Mesenchymal stem cell (in vitro differentiated cells and primary cell): ENCODE results near the gene CPNE4.

Experiments used
- DNase-seq: peaks from one replicate; pipeline ENCODE4 v3.0.0-alpha.2; 2013
- H2AFZ ChIP-seq: one replicate; pipeline ENCODE4 v1.6.1; 2013; ENCODE audit warnings: low read depth, mild to moderate bottlenecking, control low read depth, inconsistent platforms, low read length, moderate library complexity
- H2AK5ac ChIP-seq: 2 replicates; pipeline ENCODE4 v1.6.1; 2013; ENCODE audit warnings: low read length, moderate library complexity, mild to moderate bottlenecking, inconsistent platforms; ENCODE audit not compliant: severe bottlenecking
- H2BK120ac ChIP-seq: one replicate; pipeline ENCODE4 v1.6.1; 2013; ENCODE audit warnings: low read depth, mild to moderate bottlenecking, inconsistent platforms, low read length, moderate library complexity
- H2BK12ac ChIP-seq, 2 experiments: one replicate each; pipeline ENCODE4 v1.6.1; 2013; ENCODE audit warnings: inconsistent platforms in 2 of 2, low read length in 2 of 2, mild to moderate bottlenecking in 2 of 2, moderate library complexity in 2 of 2, control low read depth in 1 of 2
- H2BK15ac ChIP-seq: one replicate; pipeline ENCODE4 v1.6.1; 2013; ENCODE audit warnings: mild to moderate bottlenecking, low read depth, inconsistent platforms; ENCODE audit not compliant: poor library complexity, severe bottlenecking
- H2BK5ac ChIP-seq: 2 replicates; pipeline ENCODE4 v1.6.1; 2013; ENCODE audit warnings: low read depth, mild to moderate bottlenecking, low read length, control low read depth, inconsistent platforms; ENCODE audit not compliant: poor library complexity, severe bottlenecking
- H3K14ac ChIP-seq, 2 experiments: one replicate each; pipeline ENCODE4 v1.6.1; 2013; ENCODE audit warnings: inconsistent platforms in 2 of 2, low read length in 2 of 2, control low read depth in 1 of 2, mild to moderate bottlenecking in 1 of 2, moderate library complexity in 1 of 2
- H3K18ac ChIP-seq, 2 experiments: one replicate each; pipeline ENCODE4 v1.6.1; 2013; ENCODE audit warnings: inconsistent platforms in 2 of 2, low read length in 2 of 2, control low read depth in 1 of 2, low read depth in 1 of 2, mild to moderate bottlenecking in 1 of 2
- H3K23ac ChIP-seq, 2 experiments: one replicate each; pipeline ENCODE4 v1.6.1; 2013; ENCODE audit warnings: inconsistent platforms in 2 of 2, low read length in 2 of 2, mild to moderate bottlenecking in 2 of 2, moderate library complexity in 2 of 2, control low read depth in 1 of 2
- H3K27ac ChIP-seq: 2 replicates; pipeline ENCODE4 v1.5.1; 2013; ENCODE audit warnings: mild to moderate bottlenecking, moderate library complexity, low read length, control low read depth, inconsistent platforms; ENCODE audit not compliant: poor library complexity, severe bottlenecking
- H3K27me3 ChIP-seq, 2 experiments: 2 replicates each; pipeline versions ENCODE4 v1.6.1 to v1.7.0; 2013; ENCODE audit warnings: low read length in 2 of 2, mild to moderate bottlenecking in 2 of 2, moderate library complexity in 2 of 2, control low read depth in 1 of 2, inconsistent platforms in 1 of 2; ENCODE audit not compliant: control insufficient read depth in 1 of 2, insufficient read depth in 1 of 2
- H3K36me3 ChIP-seq, 2 experiments: 2 replicates each; pipeline versions ENCODE4 v1.6.1 to v1.7.0; 2013; ENCODE audit warnings: low read length in 2 of 2, control low read depth in 1 of 2, inconsistent platforms in 1 of 2, low read depth in 1 of 2, mild to moderate bottlenecking in 1 of 2; ENCODE audit not compliant: insufficient read depth in 2 of 2, control insufficient read depth in 1 of 2
- H3K4ac ChIP-seq, 2 experiments: one replicate each; pipeline ENCODE4 v1.6.1; 2013; ENCODE audit warnings: inconsistent platforms in 2 of 2, low read length in 2 of 2, mild to moderate bottlenecking in 2 of 2, moderate library complexity in 2 of 2, control low read depth in 1 of 2, low read depth in 1 of 2
- H3K4me1 ChIP-seq: 2 replicates; pipeline ENCODE4 v1.6.1; 2013; ENCODE audit warnings: low read depth, low read length, control low read depth; ENCODE audit not compliant: control insufficient read depth, insufficient read depth
- H3K4me2 ChIP-seq: 2 replicates; pipeline ENCODE4 v1.6.1; 2013; ENCODE audit warnings: low read length, mild to moderate bottlenecking, inconsistent platforms; ENCODE audit not compliant: poor library complexity, severe bottlenecking
- H3K4me3 ChIP-seq, 2 experiments: 2 replicates each; pipeline versions ENCODE4 v1.5.1 to v1.7.0; 2013; ENCODE audit warnings: low read length in 2 of 2, mild to moderate bottlenecking in 2 of 2, control low read depth in 1 of 2, low read depth in 1 of 2; ENCODE audit not compliant: insufficient read depth in 1 of 2
- H3K79me1 ChIP-seq: replicated peaks from 2 replicates; pipeline ENCODE4 v1.6.1; 2013; ENCODE audit warnings: mild to moderate bottlenecking, control low read depth, low read length, inconsistent platforms; ENCODE audit not compliant: poor library complexity, severe bottlenecking
- H3K9ac ChIP-seq: 2 replicates; pipeline ENCODE4 v1.7.0; 2013; ENCODE audit warnings: mild to moderate bottlenecking, low read length, moderate library complexity
- H3K9me3 ChIP-seq: 2 replicates; pipeline ENCODE4 v1.7.0; 2013; ENCODE audit warnings: mild to moderate bottlenecking, low read length; ENCODE audit not compliant: control insufficient read depth
- H4K8ac ChIP-seq: one replicate; pipeline ENCODE4 v1.6.1; 2013; ENCODE audit warnings: inconsistent platforms, mild to moderate bottlenecking, low read length, moderate library complexity
- H4K91ac ChIP-seq: one replicate; pipeline ENCODE4 v1.6.1; 2013; ENCODE audit warnings: mild to moderate bottlenecking, low read length, inconsistent platforms
- WGBS: methylation state at CpG from one replicate; pipeline ENCODE4 v1.1.7; 2013; ENCODE audit warnings: mixed read lengths; 5-methylcytosine and 5-hydroxymethylcytosine counted together

CPNE4 gene

GRCh38 chr3:132004571-132004970 lies 30.2 kb downstream of the CPNE4 start:
- H2AFZ ChIP-seq = no peak overlapping the region
- H3K4me3 ChIP-seq = no peak overlapping the region
- no peak overlapping the region for H3K18ac ChIP-seq
- H2BK5ac ChIP-seq = no peak overlapping the region
- H3K4me2 ChIP-seq = no peak overlapping the region
- no peak overlapping the region for H2BK12ac ChIP-seq
- no peak overlapping the region for H4K8ac ChIP-seq
- H3K36me3 ChIP-seq = no peaks in the 10 kb centered on the region
- 0% methylated on average over 1 of the region's 2 CpGs for WGBS
- H3K9me3 ChIP-seq = no peaks in the 10 kb centered on the region
- H3K4me1 ChIP-seq = no peaks in the 10 kb centered on the region
- no peak overlapping the region for H3K9ac ChIP-seq
- no peak overlapping the region for H4K91ac ChIP-seq
- H3K79me1 ChIP-seq = no peaks in the 10 kb centered on the region
- no peaks in the 10 kb centered on the region for H3K27me3 ChIP-seq
- H3K23ac ChIP-seq = no peak overlapping the region
- no peak for DNase-seq
- no peak overlapping the region for H3K4ac ChIP-seq
- H3K27ac ChIP-seq = no peak overlapping the region
- H2BK15ac ChIP-seq = no peak overlapping the region
- H3K14ac ChIP-seq = no peak overlapping the region
- H2BK120ac ChIP-seq = no peak overlapping the region
- H2AK5ac ChIP-seq = no peak overlapping the region

- H3K9ac ChIP-seq = no peak overlapping the region
- H3K4me2 ChIP-seq = no peak overlapping the region
- no CpG with 5 or more reads among the region's 1 CpG for whole genome bisulfite sequencing
- H3K79me1 ChIP-seq = no peaks in the 10 kb centered on the region
- no peak overlapping the region for H4K91ac ChIP-seq
- H2BK12ac ChIP-seq = no peak overlapping the region
- H3K27me3 ChIP-seq = no peaks in the 10 kb centered on the region
- H3K14ac ChIP-seq = no peak overlapping the region
- H2AFZ ChIP-seq = no peak overlapping the region
- H2BK5ac ChIP-seq = no peak overlapping the region
- H2AK5ac ChIP-seq = no peak overlapping the region
- no peak overlapping the region for H2BK15ac ChIP-seq
- H2BK120ac ChIP-seq = no peak overlapping the region
- no peak overlapping the region for H3K23ac ChIP-seq
- H3K27ac ChIP-seq = no peak overlapping the region
- no peaks in the 10 kb centered on the region for H3K36me3 ChIP-seq
- no peak overlapping the region for H3K18ac ChIP-seq
- H4K8ac ChIP-seq = no peak overlapping the region
- no peak overlapping the region for H3K4me3 ChIP-seq
- H3K4ac ChIP-seq = no peak overlapping the region
- no peaks in the 10 kb centered on the region for H3K9me3 ChIP-seq
- no peak for DNase-seq
- H3K4me1 ChIP-seq = no peaks in the 10 kb centered on the region
These were observed 31.1 kb downstream of the CPNE4 start for GRCh38 chr3:132003685-132004084.

- H3K36me3 ChIP-seq = no peaks in the 10 kb centered on the region
- no peak overlapping the region for H3K4me2 ChIP-seq
- no peak overlapping the region for H2AFZ ChIP-seq
- H2BK5ac ChIP-seq = no peak overlapping the region
- H4K8ac ChIP-seq = no peak overlapping the region
- no peak overlapping the region for H3K14ac ChIP-seq
- no peaks in the 10 kb centered on the region for H3K4me1 ChIP-seq
- H3K9me3 ChIP-seq = no peaks in the 10 kb centered on the region
- no peak overlapping the region for H3K18ac ChIP-seq
- H3K23ac ChIP-seq = no peak overlapping the region
- no peak overlapping the region for H3K4ac ChIP-seq
- no peak overlapping the region for H2BK15ac ChIP-seq
- H3K27me3 ChIP-seq = no peaks in the 10 kb centered on the region
- H3K27ac ChIP-seq = no peak overlapping the region
- H3K9ac ChIP-seq = no peak overlapping the region
- H3K4me3 ChIP-seq = no peak overlapping the region
- H2AK5ac ChIP-seq = no peak overlapping the region
- DNase-seq = no peak
- H3K79me1 ChIP-seq = no peaks in the 10 kb centered on the region
- no peak overlapping the region for H4K91ac ChIP-seq
- 93% methylated on average over 2 of the region's 2 CpGs for WGBS
- no peak overlapping the region for H2BK120ac ChIP-seq
- no peak overlapping the region for H2BK12ac ChIP-seq
These were observed 32.8 kb downstream of the CPNE4 start for GRCh38 chr3:132001999-132002398.

- Histone ChIP-seq H2BK5ac (no peak overlapping the region), H3K36me3 (no peaks in the 10 kb centered on the region), H3K18ac (no peak overlapping the region), H3K4ac (no peak overlapping the region), H2BK12ac (no peak overlapping the region), H2BK15ac (no peak overlapping the region), H4K8ac (no peak overlapping the region), H3K27ac (no peak overlapping the region), H2BK120ac (no peak overlapping the region), H3K23ac (no peak overlapping the region), H3K4me1 (no peaks in the 10 kb centered on the region), H2AK5ac (no peak overlapping the region), H3K27me3 (no peaks in the 10 kb centered on the region), H3K4me3 (no peak overlapping the region), H3K79me1 (no peaks in the 10 kb centered on the region), H3K9me3 (no peaks in the 10 kb centered on the region), H3K9ac (no peak overlapping the region), H3K14ac (no peak overlapping the region), H4K91ac (no peak overlapping the region), H3K4me2 (no peak overlapping the region), H2AFZ (no peak overlapping the region)
- DNase-seq = no peak
- WGBS = no CpG with 5 or more reads among the region's 1 CpG
These were observed 33.8 kb downstream of the CPNE4 start for GRCh38 chr3:132001036-132001435.
